PC-9 (cell line): ENCODE results near the gene FXYD3. TPM values are rescaled to one million over a fixed set of nuclear protein-coding genes. Genes with fewer than 3 reads are reported as not detected.

Experiments
- BruUV-seq: library from RNA; stranded (reverse); fragments of 400-500 nt; replicated peaks from 2 replicates; lab custom pipeline; 2021; lab: Mats Ljungman, UMichigan
- CTCF ChIA-PET: fragments of 300-600 bp; sonication (Branson Sonifier 250); formaldehyde crosslinking; loops from one replicate; lab custom pipeline; 2022; ENCODE audit warnings: antibody characterized with exemption; lab: Charles Lee
- POLR2A ChIA-PET: fragments of 300-600 bp; sonication (Branson Sonifier 250); formaldehyde crosslinking; loops from one replicate; lab custom pipeline; 2022; ENCODE audit warnings: antibody characterized with exemption; ENCODE audit not compliant: unreplicated experiment; lab: Charles Lee
- DNase-seq, 2 experiments: peaks; one replicate each; pipeline versions ENCODE4 v3.0.0 to v3.0.0-alpha.2; 2015 to 2022; ENCODE audit warnings: mixed read lengths in 1 of 2
- H2AFZ ChIP-seq: fragments of 200-600 bp; sonication (generic); 2 replicates; pipeline ENCODE4 v1.8.1; 2017; ENCODE audit warnings: antibody characterized with exemption
- H3F3A ChIP-seq: fragments of 200-600 bp; sonication (generic); 2 replicates; pipeline ENCODE4 v1.8.1; 2017; ENCODE audit warnings: antibody characterized with exemption, mild to moderate bottlenecking, low read depth; ENCODE audit not compliant: insufficient read depth
- H3K27ac ChIP-seq: fragments of 200-600 bp; sonication (generic); 2 replicates; pipeline ENCODE4 v1.6.1; 2016; ENCODE audit warnings: mixed run types
- H3K27me3 ChIP-seq: fragments of 200-600 bp; sonication (generic); 2 replicates; pipeline ENCODE4 v1.6.1; 2016; ENCODE audit warnings: low read depth, mixed run types; ENCODE audit not compliant: insufficient read depth
- H3K36me3 ChIP-seq: fragments of 200-600 bp; sonication (generic); 2 replicates; pipeline ENCODE4 v1.6.1; 2016; ENCODE audit warnings: low read depth, mixed run types
- H3K4me1 ChIP-seq: fragments of 200-600 bp; sonication (generic); replicated peaks from 2 replicates; pipeline ENCODE4 v1.6.1; 2016; ENCODE audit warnings: mixed run types; ENCODE audit not compliant: insufficient read depth
- H3K4me2 ChIP-seq: fragments of 200-600 bp; sonication (generic); 2 replicates; pipeline ENCODE4 v1.6.1; 2017; ENCODE audit warnings: mixed run types
- H3K4me3 ChIP-seq: fragments of 200-600 bp; sonication (generic); 2 replicates; pipeline ENCODE4 v1.6.1; 2016; ENCODE audit warnings: mixed run types
- H3K79me2 ChIP-seq: fragments of 200-600 bp; sonication (generic); 2 replicates; pipeline ENCODE4 v1.6.1; 2017; ENCODE audit warnings: low read depth, mixed run types
- H3K9me2 ChIP-seq: fragments of 200-600 bp; sonication (generic); 2 replicates; pipeline ENCODE4 v1.8.1; 2017; ENCODE audit warnings: mild to moderate bottlenecking; ENCODE audit not compliant: insufficient read depth
- H3K9me3 ChIP-seq: fragments of 200-600 bp; sonication (generic); 2 replicates; pipeline ENCODE4 v1.8.1; 2016; ENCODE audit warnings: low read depth; ENCODE audit not compliant: insufficient read depth
- H4K20me1 ChIP-seq: fragments of 200-600 bp; sonication (generic); 2 replicates; pipeline ENCODE4 v1.8.1; 2017; ENCODE audit not compliant: insufficient read depth
- EZH2 ChIP-seq: fragments of 200-600 bp; sonication (generic); IDR thresholded peaks from 2 replicates; pipeline ENCODE4 v1.8.0; 2017; ENCODE audit warnings: antibody characterized with exemption, low read depth
- intact Hi-C: fragments of 100-400 bp; cut with micrococcal nuclease; formaldehyde crosslinking; loops from one replicate; pipeline ENCODE4 v1.10.0; 2022; ENCODE audit not compliant: unreplicated experiment
- total RNA-seq: library from RNA; stranded (reverse); gene quantifications from 2 replicates; pipeline ENCODE4 v1.2.3, GENCODE V29; 2021
- TF ChIP-seq, protein P1 (sequence below): fragments of 200-600 bp; sonication (generic); conservative IDR thresholded peaks from 2 replicates; pipeline ENCODE4 v1.6.1; 2017; ENCODE audit warnings: mixed run types, antibody characterized with exemption, mild to moderate bottlenecking, moderate library complexity

Gene FXYD3
- total RNA-seq, 1 experiment from 2014 or later = 287 TPM

DNA sequence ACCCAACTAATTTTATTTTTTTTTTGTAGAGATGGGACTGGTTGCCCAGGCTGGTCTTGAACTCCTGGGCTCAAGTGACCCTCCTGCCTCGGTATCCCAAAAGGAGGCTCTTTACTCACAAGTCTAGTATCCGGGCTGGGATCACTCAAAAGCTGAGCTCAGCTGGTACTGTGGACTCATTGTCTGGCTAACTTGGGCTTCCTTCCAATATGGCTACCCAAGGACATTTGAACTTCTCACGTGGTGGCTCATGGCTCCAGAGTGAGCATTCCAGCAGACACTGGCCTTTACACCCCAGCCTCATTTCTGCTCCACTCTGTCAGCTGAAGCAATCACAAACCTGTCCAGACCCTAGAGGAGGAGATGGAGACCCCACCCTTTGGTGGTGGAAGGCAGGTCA lies 45.2 kb upstream of the FXYD3 start:
- intact Hi-C loops = no loop called here
- DNase-seq = no peak
- H4K20me1 ChIP-seq = no peaks in the 10 kb centered on the region
- H3K4me1 ChIP-seq = peaks cover 23% of the 10 kb centered on the region
- H3K36me3 ChIP-seq = no peaks in the 10 kb centered on the region
- no peaks in the 10 kb centered on the region for H3K27me3 ChIP-seq
- H3K4me2 ChIP-seq = no peak overlapping the region
- H3F3A ChIP-seq = peaks cover 10% of the 10 kb centered on the region; the same call in 1 of the 2 replicates
- TF ChIP-seq EZH2 = no peak
- TF ChIP-seq, protein P1, sequence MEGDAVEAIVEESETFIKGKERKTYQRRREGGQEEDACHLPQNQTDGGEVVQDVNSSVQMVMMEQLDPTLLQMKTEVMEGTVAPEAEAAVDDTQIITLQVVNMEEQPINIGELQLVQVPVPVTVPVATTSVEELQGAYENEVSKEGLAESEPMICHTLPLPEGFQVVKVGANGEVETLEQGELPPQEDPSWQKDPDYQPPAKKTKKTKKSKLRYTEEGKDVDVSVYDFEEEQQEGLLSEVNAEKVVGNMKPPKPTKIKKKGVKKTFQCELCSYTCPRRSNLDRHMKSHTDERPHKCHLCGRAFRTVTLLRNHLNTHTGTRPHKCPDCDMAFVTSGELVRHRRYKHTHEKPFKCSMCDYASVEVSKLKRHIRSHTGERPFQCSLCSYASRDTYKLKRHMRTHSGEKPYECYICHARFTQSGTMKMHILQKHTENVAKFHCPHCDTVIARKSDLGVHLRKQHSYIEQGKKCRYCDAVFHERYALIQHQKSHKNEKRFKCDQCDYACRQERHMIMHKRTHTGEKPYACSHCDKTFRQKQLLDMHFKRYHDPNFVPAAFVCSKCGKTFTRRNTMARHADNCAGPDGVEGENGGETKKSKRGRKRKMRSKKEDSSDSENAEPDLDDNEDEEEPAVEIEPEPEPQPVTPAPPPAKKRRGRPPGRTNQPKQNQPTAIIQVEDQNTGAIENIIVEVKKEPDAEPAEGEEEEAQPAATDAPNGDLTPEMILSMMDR = no peak
- H2AFZ ChIP-seq = no peak overlapping the region
- H3K9me2 ChIP-seq = no peaks in the 10 kb centered on the region
- no peaks in the 10 kb centered on the region for H3K9me3 ChIP-seq
- no TSS peak for BruUV-seq
- ChIA-PET CTCF (interaction anchor here (0.6 kb wide), 1 partner anchor 20 kb away, joined by 4 read pairs; no protein-coding TSS in a partner anchor), POLR2A (no interaction called here)
- no peaks in the 10 kb centered on the region for H3K79me2 ChIP-seq
- no peak overlapping the region for H3K4me3 ChIP-seq
- H3K27ac ChIP-seq = no peak overlapping the region

DNA sequence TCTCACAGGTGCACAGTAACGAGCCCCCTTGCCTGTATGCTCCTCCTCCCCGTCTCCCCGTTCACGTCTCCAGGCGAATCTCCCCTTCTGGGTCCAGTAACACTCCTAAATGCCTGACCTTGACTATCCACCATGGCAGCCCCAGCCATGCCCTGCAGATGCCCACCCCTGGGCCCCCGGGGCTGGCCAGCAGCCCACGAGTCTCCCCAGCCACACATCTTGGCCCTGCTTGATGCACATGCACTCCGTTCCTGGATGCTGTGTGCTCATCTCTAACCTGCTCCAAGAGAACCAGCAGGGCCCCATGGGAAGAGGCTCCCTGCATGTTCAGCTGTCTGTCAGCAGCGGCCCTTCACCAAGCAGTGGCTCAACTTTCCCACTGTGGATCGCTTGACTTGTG lies 42.1 kb upstream of the FXYD3 start:
- Histone ChIP-seq H3K4me3 (no peak overlapping the region), H3K4me1 (peaks cover 12% of the 10 kb centered on the region), H3K4me2 (no peak overlapping the region), H4K20me1 (no peaks in the 10 kb centered on the region), H3K9me3 (no peaks in the 10 kb centered on the region), H3K79me2 (no peaks in the 10 kb centered on the region), H3K9me2 (no peaks in the 10 kb centered on the region), H3K27ac (no peak overlapping the region), H3K27me3 (peaks cover 5% of the 10 kb centered on the region; the same call in 1 of the 2 replicates), H3K36me3 (no peaks in the 10 kb centered on the region), H2AFZ (no peak overlapping the region), H3F3A (no peaks in the 10 kb centered on the region; the same call in 1 of the 2 replicates)
- intact Hi-C loops = no loop called here
- ChIA-PET CTCF (no interaction called here), POLR2A (no interaction called here)
- no peak for DNase-seq
- TF ChIP-seq, protein P1 = no peak
- BruUV-seq = no TSS peak

DNA sequence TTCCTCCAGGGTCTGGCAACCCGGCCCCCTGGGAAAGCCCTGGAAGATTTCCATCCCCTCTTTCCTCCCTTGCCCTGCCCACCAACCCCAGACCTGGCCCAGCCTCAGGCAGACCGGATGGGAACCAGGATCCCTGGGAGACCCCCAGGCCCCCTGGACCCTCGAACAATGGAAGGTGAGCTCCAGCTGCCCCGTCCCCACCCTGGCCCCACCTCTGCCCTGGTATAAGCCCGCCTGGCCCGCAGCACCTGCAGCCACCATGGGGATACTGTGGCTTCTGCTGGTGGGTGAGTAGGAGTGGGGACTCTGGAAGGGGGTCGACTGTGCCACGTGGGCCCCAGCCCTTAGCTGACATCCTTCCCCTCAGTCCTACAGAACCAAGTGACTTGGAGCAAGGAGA lies 41.7 kb upstream of the FXYD3 start:
- Histone ChIP-seq H4K20me1 (no peaks in the 10 kb centered on the region), H2AFZ (no peak overlapping the region), H3K4me1 (peaks cover 8% of the 10 kb centered on the region), H3K9me3 (no peaks in the 10 kb centered on the region), H3K4me2 (no peak overlapping the region), H3K4me3 (no peak overlapping the region), H3K27ac (no peak overlapping the region), H3F3A (no peaks in the 10 kb centered on the region; the same call in 1 of the 2 replicates), H3K79me2 (no peaks in the 10 kb centered on the region), H3K27me3 (peaks cover 5% of the 10 kb centered on the region; the same call in 1 of the 2 replicates), H3K9me2 (no peaks in the 10 kb centered on the region), H3K36me3 (no peaks in the 10 kb centered on the region)
- DNase-seq = no peak
- no peak for TF ChIP-seq EZH2
- TF ChIP-seq, protein P1 = no peak
- no TSS peak for BruUV-seq
- ChIA-PET CTCF (no interaction called here), POLR2A (no interaction called here)
- intact Hi-C loops = no loop called here
